ENCODE measurements around the gene PROSER2.

The PROSER2 gene

GRCh38 chr10:11805792-11806191 is 17.4 kb upstream of the PROSER2 start:
- DNase-seq, result no peak

GRCh38 chr10:11806706-11807105 is 16.4 kb upstream of the PROSER2 start:
- no peak for DNase-seq

- DNase-seq, result no peak
These were observed 14.3 kb upstream of the PROSER2 start for GRCh38 chr10:11808808-11809207.

- no peak for DNase-seq
These were observed 12.8 kb upstream of the PROSER2 start for GRCh38 chr10:11810313-11810766.

- DNase-seq, result no peak
These were observed 12.2 kb upstream of the PROSER2 start for GRCh38 chr10:11810973-11811372.

GRCh38 chr10:11813177-11813576 is 10.0 kb upstream of the PROSER2 start:
- DNase-seq, result no peak

- no peak for DNase-seq
These were observed 9.1 kb upstream of the PROSER2 start for GRCh38 chr10:11813855-11814567.

- no peak for DNase-seq
These were observed 4.1 kb upstream of the PROSER2 start for GRCh38 chr10:11819027-11819426.

- DNase-seq, result no peak
These were observed 965 bp upstream of the PROSER2 start for GRCh38 chr10:11822026-11822756.

- no peak for DNase-seq
These were observed 391 bp upstream of the PROSER2 start for GRCh38 chr10:11822809-11823121.

GRCh38 chr10:11823989-11824346 is 812 bp downstream of the PROSER2 start:
- DNase-seq, result no peak

GRCh38 chr10:11824376-11824775 is 1.2 kb downstream of the PROSER2 start:
- no peak for DNase-seq

GRCh38 chr10:11824825-11825224 is 1.7 kb downstream of the PROSER2 start:
- no peak for DNase-seq

- DNase-seq, result no peak
These were observed 2.7 kb downstream of the PROSER2 start for GRCh38 chr10:11825796-11826414.

- no peak for DNase-seq
These were observed 3.9 kb downstream of the PROSER2 start for GRCh38 chr10:11827006-11827405.

- no peak for DNase-seq
These were observed 4.3 kb downstream of the PROSER2 start for GRCh38 chr10:11827414-11827813.

GRCh38 chr10:11828682-11829284 is 5.6 kb downstream of the PROSER2 start:
- no peak for DNase-seq

- no peak for DNase-seq
These were observed 7.8 kb downstream of the PROSER2 start for GRCh38 chr10:11830836-11831519.

GRCh38 chr10:11831520-11831951 is 8.4 kb downstream of the PROSER2 start:
- DNase-seq, result no peak

- DNase-seq, result no peak
These were observed 8.9 kb downstream of the PROSER2 start for GRCh38 chr10:11832042-11832441.

GRCh38 chr10:11835061-11835460 is 11.9 kb downstream of the PROSER2 start:
- no peak for DNase-seq

GRCh38 chr10:11835704-11836103 is 12.5 kb downstream of the PROSER2 start:
- no peak for DNase-seq

Measured in activated CD8-positive, alpha-beta memory T cell treated with anti-CD3 and anti-CD28 coated beads, Interleukin-2, amount 50 U/mL, for 4 hours (primary cell).